GM12872 (cell line): ENCODE data around the gene HP1BP3.

Source experiments
- TF ChIP-seq, protein P1 (sequence below): IDR thresholded peaks from 3 replicates; pipeline ENCODE4 v1.5.1; 2011; ENCODE audit warnings: low read depth, mild to moderate bottlenecking, low read length, moderate library complexity; ENCODE audit not compliant: insufficient read depth

HP1BP3 gene

DNA sequence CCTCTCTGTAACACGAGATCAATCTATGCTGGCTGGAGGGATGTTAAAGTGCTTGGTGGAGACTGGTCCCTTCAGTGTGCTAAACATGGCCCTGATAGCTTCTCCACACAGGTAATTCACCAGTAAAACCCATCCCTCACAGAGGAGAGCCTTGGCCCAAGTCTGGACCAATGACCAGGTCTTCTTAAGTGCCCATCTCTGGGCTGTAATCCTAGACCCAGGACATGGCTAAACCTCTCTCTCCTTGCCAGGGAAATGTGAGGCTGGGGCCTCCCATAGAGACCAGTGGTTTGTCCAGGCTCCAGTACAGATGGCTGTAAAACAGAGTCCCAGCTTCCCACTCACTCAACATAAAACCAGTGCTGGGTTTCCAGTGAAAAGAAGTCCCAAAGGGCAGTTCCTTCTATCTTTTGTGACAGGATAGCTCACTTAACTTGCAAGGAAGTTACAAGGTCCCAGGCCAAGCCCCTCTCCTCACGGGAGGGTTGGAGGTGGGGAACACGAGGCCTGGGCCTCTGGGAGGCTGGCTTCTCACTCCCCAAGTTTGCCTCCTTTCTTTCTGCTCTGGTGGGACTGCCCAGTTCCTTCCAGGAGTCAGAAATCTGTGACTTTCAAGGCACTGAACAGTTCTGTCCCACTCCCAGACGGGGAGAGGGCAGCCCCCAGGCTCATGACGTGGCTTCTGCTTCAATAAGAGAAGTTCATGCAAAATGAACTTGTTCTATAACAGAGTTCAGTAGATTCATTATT, 67.1 kb downstream of the HP1BP3 start:
- TF ChIP-seq, protein P1, sequence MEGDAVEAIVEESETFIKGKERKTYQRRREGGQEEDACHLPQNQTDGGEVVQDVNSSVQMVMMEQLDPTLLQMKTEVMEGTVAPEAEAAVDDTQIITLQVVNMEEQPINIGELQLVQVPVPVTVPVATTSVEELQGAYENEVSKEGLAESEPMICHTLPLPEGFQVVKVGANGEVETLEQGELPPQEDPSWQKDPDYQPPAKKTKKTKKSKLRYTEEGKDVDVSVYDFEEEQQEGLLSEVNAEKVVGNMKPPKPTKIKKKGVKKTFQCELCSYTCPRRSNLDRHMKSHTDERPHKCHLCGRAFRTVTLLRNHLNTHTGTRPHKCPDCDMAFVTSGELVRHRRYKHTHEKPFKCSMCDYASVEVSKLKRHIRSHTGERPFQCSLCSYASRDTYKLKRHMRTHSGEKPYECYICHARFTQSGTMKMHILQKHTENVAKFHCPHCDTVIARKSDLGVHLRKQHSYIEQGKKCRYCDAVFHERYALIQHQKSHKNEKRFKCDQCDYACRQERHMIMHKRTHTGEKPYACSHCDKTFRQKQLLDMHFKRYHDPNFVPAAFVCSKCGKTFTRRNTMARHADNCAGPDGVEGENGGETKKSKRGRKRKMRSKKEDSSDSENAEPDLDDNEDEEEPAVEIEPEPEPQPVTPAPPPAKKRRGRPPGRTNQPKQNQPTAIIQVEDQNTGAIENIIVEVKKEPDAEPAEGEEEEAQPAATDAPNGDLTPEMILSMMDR: no peak

GRCh38 chr1:20719261-20719660, 67.8 kb downstream of the HP1BP3 start:
- TF ChIP-seq, protein P1: no peak

- TF ChIP-seq, protein P1: no peak
These were observed 69.4 kb downstream of the HP1BP3 start, which contains the start of gene KIF17 for GRCh38 chr1:20717452-20718342. Gene KIF17, minus strand, starts transcription at chr1:20718007. Its CDS starts 301 bp downstream, at chr1:20717706.

DNA sequence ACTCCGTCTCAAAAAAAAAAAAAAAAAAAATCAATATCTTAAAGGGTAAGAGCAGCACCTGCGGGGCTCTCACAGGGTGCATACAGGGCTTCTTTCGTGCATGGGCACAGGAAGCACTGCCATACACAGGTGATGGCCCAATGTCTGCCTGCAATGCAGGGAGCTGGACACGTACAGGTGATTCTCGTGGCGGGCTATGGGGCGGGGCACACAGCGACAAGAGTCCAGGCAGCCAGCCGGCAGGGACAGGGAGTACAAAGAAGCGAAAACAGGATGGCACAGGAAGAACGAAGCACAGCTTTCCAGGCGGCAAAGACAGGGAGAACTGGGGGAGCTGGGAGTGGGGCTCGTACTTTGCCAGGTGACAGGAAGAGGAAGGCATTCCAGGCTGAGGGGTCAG, 70.9 kb downstream of the HP1BP3 start:
- TF ChIP-seq, protein P1: no peak

DNA sequence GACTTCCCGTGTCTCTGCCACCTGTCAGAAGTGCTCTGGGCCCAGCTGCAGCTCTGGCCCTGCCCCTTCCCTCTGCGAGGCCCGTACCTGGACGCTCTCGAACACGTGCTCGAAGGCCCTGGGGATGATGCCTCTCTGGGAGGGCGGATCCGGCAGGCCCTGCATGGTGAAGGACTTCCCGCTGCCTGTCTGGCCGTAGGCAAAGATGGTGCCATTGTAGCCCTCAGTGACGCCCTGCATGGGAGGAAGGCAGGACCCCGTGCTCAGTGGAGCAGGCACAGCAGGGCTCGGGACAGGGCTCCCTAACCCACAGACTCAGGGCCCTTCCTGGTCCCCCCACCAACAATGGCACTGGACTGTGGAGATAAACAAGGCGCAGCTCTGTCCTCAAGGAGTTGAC, 71.7 kb downstream of the HP1BP3 start:
- TF ChIP-seq, protein P1: no peak

DNA sequence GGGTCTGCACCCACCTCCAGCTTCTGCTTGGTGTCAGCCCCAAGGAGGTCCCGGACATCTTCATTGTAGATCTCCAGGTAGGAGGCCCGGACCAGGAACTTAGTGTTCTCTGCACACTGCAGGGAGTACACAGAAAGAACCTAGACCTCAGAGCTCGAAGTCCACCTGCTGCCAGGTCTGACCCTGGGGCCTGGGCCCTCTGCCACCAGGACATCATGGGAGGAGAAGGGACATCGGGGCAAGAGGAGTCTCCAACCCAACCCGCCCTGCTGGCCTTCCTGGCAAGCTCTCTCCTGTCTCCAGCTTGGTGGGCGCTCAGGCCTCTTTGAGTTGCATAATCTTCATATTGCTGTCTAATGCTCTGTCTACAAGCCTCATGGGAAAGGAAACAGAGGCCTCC, 73.7 kb downstream of the HP1BP3 start:
- TF ChIP-seq, protein P1: no peak

DNA sequence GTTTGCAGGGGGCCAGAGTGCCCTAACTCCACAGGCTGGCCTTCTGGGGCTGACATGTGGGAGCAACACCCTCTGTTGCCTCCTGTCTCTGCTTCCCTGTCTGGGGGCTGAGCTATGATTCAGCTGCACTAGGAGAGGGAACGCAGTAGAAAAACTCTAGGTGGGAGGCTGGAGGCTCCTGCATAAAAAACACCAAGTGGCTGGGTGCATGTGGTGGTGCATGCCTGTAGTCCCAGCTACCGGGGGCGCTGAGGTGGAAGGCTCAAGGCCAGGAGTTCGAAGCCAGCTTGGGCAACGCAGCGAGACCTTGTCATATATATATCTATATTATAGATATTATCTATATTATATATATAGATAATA, 74.9 kb downstream of the HP1BP3 start:
- TF ChIP-seq, protein P1: no peak
